HG02938 (cell line): ENCODE results near the gene STOX2.

Experiments
- ATAC-seq: cut with Tn5 transposase; IDR thresholded peaks from one replicate; pipeline ENCODE4 v1.9.1; 2021; ENCODE audit warnings: mild to moderate bottlenecking, moderate library complexity; ENCODE audit not compliant: unreplicated experiment

Gene STOX2

GRCh38 chr4:184066584-184067300 is 161.6 kb downstream of the STOX2 start:
- ATAC-seq = no peak

DNA sequence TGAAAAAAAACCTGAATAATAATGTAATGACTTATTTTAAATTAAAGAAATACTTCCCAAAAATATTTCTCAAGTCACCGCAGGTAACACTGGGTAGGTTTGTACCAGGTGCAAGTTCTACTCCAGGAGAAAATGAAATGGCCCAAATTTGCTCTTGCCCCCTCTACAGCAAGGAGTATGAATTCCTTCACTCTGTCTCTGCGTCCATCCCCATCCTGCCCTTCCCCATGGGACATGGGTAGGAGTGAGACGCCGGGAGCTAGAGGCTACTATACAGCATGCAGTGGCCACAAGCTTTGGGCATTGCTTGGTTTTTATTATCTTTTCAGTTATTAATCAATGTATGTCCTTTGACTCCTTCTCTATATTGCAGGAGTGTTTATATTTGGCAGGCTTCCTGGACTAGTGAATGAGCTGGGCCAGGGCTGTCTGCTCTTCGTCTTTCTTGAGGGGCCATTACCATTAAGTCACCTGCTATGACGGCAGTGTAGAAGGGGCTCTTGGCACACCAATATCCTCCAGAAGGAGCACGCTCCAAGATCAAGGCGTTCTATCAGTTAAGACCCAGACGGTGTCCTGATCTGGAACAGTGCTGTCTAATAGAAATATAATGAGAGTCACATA is 162.9 kb downstream of the STOX2 start:
- no peak for ATAC-seq
